GM20431 (cell line): Measurements from ENCODE around the gene C20orf202.
"Not testable (repeated sequence)": the region's sequence is repeated elsewhere in the genome, so short reads cannot be mapped to it uniquely, and the experiment has no call there.

Experiments used
- in situ Hi-C: fragments of 300-500 bp; cut with MseI, MboI; formaldehyde crosslinking; loops from one replicate; pipeline ENCODE4 v1.15.0; 2020; ENCODE audit warnings: low sequenced_read_pairs; ENCODE audit not compliant: unreplicated experiment

Gene C20orf202

DNA sequence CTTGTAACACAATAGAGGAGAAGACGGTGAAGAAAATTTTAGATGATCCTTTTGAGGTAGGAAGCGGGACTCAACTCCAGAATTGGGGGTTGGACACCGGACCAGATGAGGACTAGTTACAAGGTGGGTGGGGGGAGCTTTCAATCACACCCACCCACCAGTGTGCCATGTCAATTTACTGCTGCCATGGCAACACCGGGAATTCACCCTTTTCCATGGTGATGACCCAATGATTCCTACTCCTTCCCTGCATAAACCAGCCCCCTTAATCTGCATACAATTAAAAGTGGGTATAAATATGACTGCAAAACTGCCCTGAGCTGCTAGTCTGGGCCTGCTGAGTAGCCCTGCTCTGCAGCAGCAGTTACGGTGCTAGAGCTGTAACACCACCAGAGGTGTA, 37.3 kb downstream of the C20orf202 start:
- in situ Hi-C loops, result no loop called here

DNA sequence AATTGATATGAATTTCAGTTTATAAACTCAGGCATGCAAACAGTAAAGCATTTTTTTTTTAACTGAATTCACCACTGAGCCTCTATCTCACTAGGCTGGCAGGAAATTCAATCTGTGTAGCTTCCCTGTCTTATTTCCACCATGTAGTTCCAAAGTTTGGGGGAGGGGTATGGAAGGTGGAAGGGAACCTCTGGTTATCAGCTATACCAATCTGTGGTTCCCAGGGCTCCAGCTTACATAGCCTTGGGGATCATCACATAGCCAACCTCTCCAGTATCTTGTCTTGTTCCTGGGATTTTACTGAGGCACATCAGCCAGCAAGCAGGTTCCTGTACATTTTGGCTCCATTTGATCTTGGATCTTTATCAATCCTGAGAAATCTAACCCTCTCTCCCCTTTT, 38.2 kb downstream of the C20orf202 start:
- in situ Hi-C loops, result no loop called here

DNA sequence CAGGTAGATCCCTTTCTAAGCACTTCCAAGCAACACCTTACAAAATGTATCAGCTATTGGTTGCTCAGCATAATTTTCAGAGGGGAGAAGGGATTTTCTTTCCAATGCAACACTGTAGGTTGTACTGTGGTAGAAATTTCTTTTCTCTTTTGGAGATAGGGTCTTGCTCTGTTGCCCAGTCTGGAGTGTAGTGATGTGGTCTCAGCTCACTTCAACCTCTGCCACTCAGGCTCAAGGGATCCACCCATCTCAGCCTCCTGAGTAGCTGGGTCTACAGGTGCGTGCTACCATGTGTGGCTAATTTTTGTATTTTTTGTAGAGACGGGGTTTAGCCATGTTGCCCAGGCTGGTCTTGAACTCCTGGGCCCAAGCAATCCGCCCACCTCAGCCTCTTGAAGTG, 38.8 kb downstream of the C20orf202 start:
- in situ Hi-C loops, result no loop called here

DNA sequence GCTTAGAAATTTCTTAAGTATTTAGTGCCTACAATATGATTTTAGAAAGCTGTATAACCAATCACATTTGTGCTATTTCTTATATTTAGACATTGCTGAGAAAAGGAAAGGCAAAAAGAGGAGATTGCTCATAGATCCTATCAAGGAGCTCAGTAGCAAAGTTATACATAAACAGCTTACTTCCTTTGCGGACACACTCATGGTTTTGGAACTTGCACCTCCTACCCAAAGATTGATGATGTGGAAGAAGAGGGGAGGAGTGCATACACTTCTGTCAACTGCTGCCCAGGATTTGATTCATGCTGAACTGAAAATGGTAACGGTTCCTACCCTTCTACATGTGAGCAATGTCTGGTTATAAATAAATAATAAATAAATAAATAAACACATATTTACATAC, 39.3 kb downstream of the C20orf202 start:
- in situ Hi-C loops, result no loop called here

DNA sequence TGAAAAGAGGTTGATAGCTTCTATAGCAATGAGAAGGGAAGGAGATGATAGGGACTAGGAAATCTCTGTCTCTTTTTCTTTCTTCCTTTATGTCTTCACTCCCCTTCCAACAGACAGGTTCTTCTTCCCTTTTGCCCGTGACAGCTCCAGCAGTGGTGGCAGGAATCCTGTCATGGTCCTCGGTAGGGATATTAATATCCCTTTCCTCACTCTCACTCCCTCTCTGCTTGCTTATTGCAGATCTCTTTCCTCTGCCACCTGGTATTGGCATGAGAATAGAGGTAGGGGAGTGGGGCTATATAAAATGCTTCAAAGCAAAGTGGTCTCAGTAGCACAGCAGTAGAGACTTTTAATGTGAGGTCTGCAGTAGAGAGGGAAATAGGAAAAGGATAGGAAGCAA, 42.3 kb downstream of the C20orf202 start:
- in situ Hi-C loops, result no loop called here

DNA sequence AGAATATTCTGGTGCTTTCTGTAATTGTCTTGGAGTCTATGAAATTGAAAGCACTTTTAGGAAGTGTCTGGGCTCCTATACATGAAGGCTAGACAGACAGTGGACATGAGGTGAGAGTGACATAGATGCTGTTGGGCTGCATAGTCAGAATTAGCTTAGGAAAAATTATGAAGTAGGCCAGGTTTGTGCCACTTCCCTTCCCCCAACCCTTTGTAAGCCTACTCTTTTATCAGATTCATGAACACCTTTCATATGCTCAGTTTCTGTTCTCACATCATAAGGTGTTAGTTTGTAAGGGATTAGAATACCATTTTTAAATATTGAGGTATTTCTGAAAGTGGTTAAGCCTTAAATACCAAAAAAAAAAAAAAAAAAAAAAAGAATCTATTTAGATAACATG, 44.4 kb downstream of the C20orf202 start:
- in situ Hi-C loops, result no loop called here

DNA sequence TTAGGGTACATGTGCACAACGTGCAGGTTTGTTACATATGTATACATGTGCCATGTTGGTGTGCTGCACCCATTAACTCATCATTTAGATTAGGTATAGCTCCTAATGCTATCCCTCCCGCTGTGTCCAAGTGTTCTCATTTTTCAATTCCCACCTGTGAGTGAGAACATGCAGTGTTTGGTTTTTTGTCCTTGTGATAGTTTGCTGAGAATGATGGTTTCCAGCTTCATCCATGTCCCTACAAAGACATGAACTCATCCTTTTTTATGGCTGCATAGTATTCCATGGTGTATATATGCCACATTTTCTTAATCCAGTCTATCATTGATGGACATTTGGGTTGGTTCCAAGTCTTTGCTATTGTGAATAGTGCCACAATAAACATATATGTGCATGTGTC, 47.0 kb downstream of the C20orf202 start:
- in situ Hi-C loops, result not testable (repeated sequence)

DNA sequence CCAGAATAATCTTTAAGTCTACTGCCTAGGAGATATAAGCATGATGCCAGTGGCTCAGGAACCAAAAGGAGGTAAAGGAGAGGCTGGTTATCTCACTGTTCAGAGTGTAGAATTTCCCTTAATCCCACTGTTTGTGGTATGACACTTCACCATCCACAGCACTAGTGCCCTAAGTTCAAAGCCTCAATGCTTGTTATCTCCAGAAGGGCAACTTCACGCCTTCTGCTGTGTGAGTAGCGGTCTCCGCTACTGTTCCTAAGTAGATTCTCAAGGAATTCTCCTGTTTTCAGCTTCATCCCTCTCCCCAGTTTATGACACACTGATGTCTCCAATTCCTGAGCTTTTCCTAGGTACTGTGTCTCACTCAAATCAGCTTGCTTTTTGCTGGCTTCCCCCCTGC, 49.2 kb downstream of the C20orf202 start:
- in situ Hi-C loops, result no loop called here

DNA sequence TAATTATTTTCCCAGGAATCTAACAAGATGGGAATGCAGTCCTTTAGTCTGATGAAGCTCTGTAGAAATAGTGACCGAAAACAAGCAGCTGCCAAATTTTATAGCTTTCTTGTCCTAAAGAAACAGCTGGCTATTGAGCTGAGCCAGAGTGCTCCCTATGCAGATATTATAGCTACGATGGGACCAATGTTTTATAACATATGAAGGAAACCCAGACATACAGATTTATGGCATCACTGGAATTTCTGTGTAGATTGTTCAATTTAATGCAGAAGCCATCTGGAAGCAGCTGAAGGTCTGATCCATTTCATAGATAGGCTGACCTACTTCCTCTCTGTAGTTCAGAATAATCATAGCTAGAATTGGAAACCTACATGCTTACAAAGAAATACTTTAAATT, 51.0 kb downstream of the C20orf202 start:
- in situ Hi-C loops, result no loop called here

DNA sequence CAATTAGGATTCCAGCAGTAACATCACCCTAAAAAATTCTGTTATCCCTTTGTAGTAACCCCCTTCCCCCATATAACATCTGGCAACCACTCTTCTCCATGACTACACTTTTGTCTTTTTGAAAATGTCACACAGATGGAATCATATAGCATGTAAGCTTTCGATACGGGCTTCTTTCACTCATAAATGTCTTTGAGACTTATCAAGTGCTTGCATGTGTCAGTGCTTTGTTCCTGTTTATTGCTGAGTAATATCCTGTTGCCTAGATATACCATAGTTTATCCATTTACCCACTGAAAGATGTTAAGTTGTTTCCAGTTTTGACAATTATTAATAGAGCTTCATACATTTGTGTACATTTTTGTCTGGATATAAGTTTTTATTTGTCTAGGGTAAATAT, 52.4 kb downstream of the C20orf202 start:
- in situ Hi-C loops, result no loop called here
